ENCODE results near the gene OR2V1.
"Not testable (repeated sequence)": the region's sequence is repeated elsewhere in the genome, so short reads cannot be mapped to it uniquely, and the experiment has no call there.

OR2V1 gene

GRCh38 chr5:181100121-181100875, 30.7 kb downstream of the OR2V1 start:
- no peaks in the 10 kb centered on the region for H3K9me3 ChIP-seq (ENCODE audit: insufficient read depth, low read length)
- H3K4me2 ChIP-seq (ENCODE audit: low read length): no peak overlapping the region
- H3K27ac ChIP-seq (ENCODE audit: low read length): no peak overlapping the region
- H3K79me2 ChIP-seq (ENCODE audit: low read length): no peaks in the 10 kb centered on the region
- no peaks in the 10 kb centered on the region for H3K27me3 ChIP-seq (ENCODE audit: low read depth, low read length)
- no peak overlapping the region for H3K4me3 ChIP-seq (ENCODE audit: low read length)
- no peaks in the 10 kb centered on the region for H3K36me3 ChIP-seq (replicated peaks; ENCODE audit: low read depth, low read length)
- no peaks in the 10 kb centered on the region for H4K20me1 ChIP-seq (ENCODE audit: insufficient read depth, low read length)
- H3K9ac ChIP-seq (ENCODE audit: low read length): no peak overlapping the region
- peaks cover 2% of the 10 kb centered on the region for H3K4me1 ChIP-seq (ENCODE audit: low read length)
- TF ChIP-seq CTCF (IDR thresholded peaks at IDR 0.05; ENCODE audit: low read depth, low read length): no peak
- TF ChIP-seq EZH2phosphoT487 (IDR thresholded peaks at IDR 0.05; ENCODE audit: low read depth): no peak
- H2AFZ ChIP-seq (ENCODE audit: low read depth, low read length): no peak overlapping the region

GRCh38 chr5:181099602-181100086, 31.3 kb downstream of the OR2V1 start:
- no peak overlapping the region for H2AFZ ChIP-seq (ENCODE audit: low read depth, low read length)
- H3K4me2 ChIP-seq (ENCODE audit: low read length): no peak overlapping the region
- no peaks in the 10 kb centered on the region for H3K9me3 ChIP-seq (ENCODE audit: insufficient read depth, low read length)
- no peak overlapping the region for H3K27ac ChIP-seq (ENCODE audit: low read length)
- no peak overlapping the region for H3K4me3 ChIP-seq (ENCODE audit: low read length)
- no peaks in the 10 kb centered on the region for H3K4me1 ChIP-seq (ENCODE audit: low read length)
- no peaks in the 10 kb centered on the region for H3K36me3 ChIP-seq (replicated peaks; ENCODE audit: low read depth, low read length)
- no peaks in the 10 kb centered on the region for H3K79me2 ChIP-seq (ENCODE audit: low read length)
- TF ChIP-seq EZH2phosphoT487 (IDR thresholded peaks at IDR 0.05; ENCODE audit: low read depth): no peak
- no peak for TF ChIP-seq CTCF (IDR thresholded peaks at IDR 0.05; ENCODE audit: low read depth, low read length)
- H3K27me3 ChIP-seq (ENCODE audit: low read depth, low read length): no peaks in the 10 kb centered on the region
- H4K20me1 ChIP-seq (ENCODE audit: insufficient read depth, low read length): no peaks in the 10 kb centered on the region
- no peak overlapping the region for H3K9ac ChIP-seq (ENCODE audit: low read length)

GRCh38 chr5:181098762-181099601, 32.0 kb downstream of the OR2V1 start:
- no peaks in the 10 kb centered on the region for H3K4me1 ChIP-seq (ENCODE audit: low read length)
- H3K27me3 ChIP-seq (ENCODE audit: low read depth, low read length): no peaks in the 10 kb centered on the region
- H3K36me3 ChIP-seq (replicated peaks; ENCODE audit: low read depth, low read length): no peaks in the 10 kb centered on the region
- no peak overlapping the region for H3K4me3 ChIP-seq (ENCODE audit: low read length)
- H3K79me2 ChIP-seq (ENCODE audit: low read length): no peaks in the 10 kb centered on the region
- H3K9me3 ChIP-seq (ENCODE audit: insufficient read depth, low read length): no peaks in the 10 kb centered on the region
- H3K4me2 ChIP-seq (ENCODE audit: low read length): no peak overlapping the region
- TF ChIP-seq EZH2phosphoT487 (IDR thresholded peaks at IDR 0.05; ENCODE audit: low read depth) (no peak), CTCF (IDR thresholded peaks at IDR 0.05; ENCODE audit: low read depth, low read length) (no peak)
- no peak overlapping the region for H2AFZ ChIP-seq (ENCODE audit: low read depth, low read length)
- H3K9ac ChIP-seq (ENCODE audit: low read length): no peak overlapping the region
- no peaks in the 10 kb centered on the region for H4K20me1 ChIP-seq (ENCODE audit: insufficient read depth, low read length)
- no peak overlapping the region for H3K27ac ChIP-seq (ENCODE audit: low read length)

GRCh38 chr5:181097759-181098491, 33.0 kb downstream of the OR2V1 start:
- not testable (repeated sequence) for H4K20me1 ChIP-seq (ENCODE audit: insufficient read depth, low read length); H3K27ac ChIP-seq (ENCODE audit: low read length); H2AFZ ChIP-seq (ENCODE audit: low read depth, low read length); H3K36me3 ChIP-seq (replicated peaks; ENCODE audit: low read depth, low read length); H3K4me3 ChIP-seq (ENCODE audit: low read length); H3K9me3 ChIP-seq (ENCODE audit: insufficient read depth, low read length); H3K4me2 ChIP-seq (ENCODE audit: low read length); H3K4me1 ChIP-seq (ENCODE audit: low read length); H3K9ac ChIP-seq (ENCODE audit: low read length); H3K27me3 ChIP-seq (ENCODE audit: low read depth, low read length); H3K79me2 ChIP-seq (ENCODE audit: low read length)

GRCh38 chr5:181097383-181097753, 33.6 kb downstream of the OR2V1 start:
- H3K27me3 ChIP-seq (ENCODE audit: low read depth, low read length); H3K27ac ChIP-seq (ENCODE audit: low read length); H3K79me2 ChIP-seq (ENCODE audit: low read length); H3K4me2 ChIP-seq (ENCODE audit: low read length); H4K20me1 ChIP-seq (ENCODE audit: insufficient read depth, low read length); H3K4me1 ChIP-seq (ENCODE audit: low read length); H3K36me3 ChIP-seq (replicated peaks; ENCODE audit: low read depth, low read length); H2AFZ ChIP-seq (ENCODE audit: low read depth, low read length); H3K4me3 ChIP-seq (ENCODE audit: low read length); H3K9ac ChIP-seq (ENCODE audit: low read length); H3K9me3 ChIP-seq (ENCODE audit: insufficient read depth, low read length): not testable (repeated sequence)

GRCh38 chr5:181096721-181097382, 34.1 kb downstream of the OR2V1 start:
- not testable (repeated sequence) for H3K9me3 ChIP-seq (ENCODE audit: insufficient read depth, low read length); H3K27me3 ChIP-seq (ENCODE audit: low read depth, low read length); H2AFZ ChIP-seq (ENCODE audit: low read depth, low read length); H3K79me2 ChIP-seq (ENCODE audit: low read length); H4K20me1 ChIP-seq (ENCODE audit: insufficient read depth, low read length); H3K4me3 ChIP-seq (ENCODE audit: low read length); H3K4me2 ChIP-seq (ENCODE audit: low read length); H3K27ac ChIP-seq (ENCODE audit: low read length); H3K36me3 ChIP-seq (replicated peaks; ENCODE audit: low read depth, low read length); H3K4me1 ChIP-seq (ENCODE audit: low read length); H3K9ac ChIP-seq (ENCODE audit: low read length)

Data from OCI-LY3 (cell line).